GM21390 (cell line): ENCODE results near the gene MRPL9.
"Not testable (repeated sequence)": the region's sequence is repeated elsewhere in the genome, so short reads cannot be mapped to it uniquely, and the experiment has no call there.

ENCODE experiments used
- ATAC-seq: cut with Tn5 transposase; IDR thresholded peaks from one replicate; pipeline ENCODE4 v1.9.1; 2021; ENCODE audit not compliant: unreplicated experiment

MRPL9 gene

GRCh38 chr1:151737026-151737425 lies 26.3 kb downstream of the MRPL9 start:
- ATAC-seq: no peak

- not testable (repeated sequence) for ATAC-seq
These were observed 29.3 kb downstream of the MRPL9 start for GRCh38 chr1:151733995-151734394.

- no peak for ATAC-seq
These were observed 30.2 kb downstream of the MRPL9 start for GRCh38 chr1:151733126-151733525.

- ATAC-seq: no peak
These were observed 33.4 kb downstream of the MRPL9 start for GRCh38 chr1:151729966-151730291.

- no peak for ATAC-seq
These were observed 33.9 kb downstream of the MRPL9 start for GRCh38 chr1:151729157-151729965.

- no peak for ATAC-seq
These were observed 34.9 kb downstream of the MRPL9 start for GRCh38 chr1:151728151-151729054.

GRCh38 chr1:151723726-151724370 lies 39.4 kb downstream of the MRPL9 start:
- no peak for ATAC-seq

- ATAC-seq: no peak
These were observed 41.3 kb downstream of the MRPL9 start for GRCh38 chr1:151721788-151722510.

- no peak for ATAC-seq
These were observed 42.1 kb downstream of the MRPL9 start, which contains the start of gene RIIAD1 for GRCh38 chr1:151720974-151721787. TSS of gene RIIAD1 (plus strand) at chr1:151721522. CDS start at chr1:151721537, 15 bp downstream.

GRCh38 chr1:151720554-151720953 lies 42.7 kb downstream of the MRPL9 start:
- no peak for ATAC-seq

GRCh38 chr1:151720125-151720524 lies 43.2 kb downstream of the MRPL9 start:
- no peak for ATAC-seq

- no peak for ATAC-seq
These were observed 44.6 kb downstream of the MRPL9 start for GRCh38 chr1:151718666-151719065.

GRCh38 chr1:151718011-151718431 lies 45.3 kb downstream of the MRPL9 start:
- no peak for ATAC-seq

GRCh38 chr1:151716771-151717631 lies 46.3 kb downstream of the MRPL9 start, which contains the start of gene CELF3:
TSS of gene CELF3 (minus strand) at chr1:151716803. CDS start at chr1:151716020, 783 bp downstream.
- ATAC-seq: no peak

GRCh38 chr1:151716405-151716762 lies 46.9 kb downstream of the MRPL9 start:
- no peak for ATAC-seq

- ATAC-seq: no peak
These were observed 47.4 kb downstream of the MRPL9 start for GRCh38 chr1:151715726-151716404.

- ATAC-seq: no peak
These were observed 48.2 kb downstream of the MRPL9 start for GRCh38 chr1:151714820-151715725.
